OCI-LY7 (cell line): ENCODE data around the gene EXOG. TPM values are rescaled to one million over a fixed set of nuclear protein-coding genes. Genes with fewer than 3 reads are reported as not detected.
A peak's percentile ranks its signal among the peaks of the same experiment; 100 is the strongest.

ENCODE experiments used
- BruUV-seq: library from RNA; stranded (reverse); fragments of 400-500 nt; replicated peaks from 2 replicates; lab custom pipeline; 2021; lab: Mats Ljungman, UMichigan
- CTCF ChIA-PET: fragments of 300-600 bp; sonication (Branson Sonifier 250); formaldehyde crosslinking; loops from one replicate; lab custom pipeline; 2022; ENCODE audit warnings: antibody characterized with exemption; ENCODE audit not compliant: unreplicated experiment; lab: Charles Lee
- POLR2A ChIA-PET: fragments of 300-600 bp; sonication (Branson Sonifier 250); formaldehyde crosslinking; loops from one replicate; lab custom pipeline; 2022; ENCODE audit warnings: antibody characterized with exemption; lab: Charles Lee
- DNase-seq: peaks from one replicate; pipeline ENCODE4 v3.0.0-alpha.2; 2015; ENCODE audit warnings: low spot score
- H2AFZ ChIP-seq: fragments of 200-600 bp; sonication (generic), shearing (Covaris generic); 2 replicates; pipeline ENCODE4 v1.6.1; 2014; ENCODE audit warnings: mild to moderate bottlenecking, antibody characterized with exemption, low read length, moderate library complexity
- H3K27ac ChIP-seq: fragments of 200-600 bp; sonication (generic); 2 replicates; pipeline ENCODE4 v1.5.1; 2014; ENCODE audit warnings: mixed run types, low read depth, mild to moderate bottlenecking, moderate library complexity, low read length, inconsistent platforms; ENCODE audit not compliant: poor library complexity, severe bottlenecking
- H3K36me3 ChIP-seq: fragments of 200-600 bp; sonication (generic); 2 replicates; pipeline ENCODE4 v1.6.1; 2014; ENCODE audit warnings: mild to moderate bottlenecking, antibody characterized with exemption, low read length, moderate library complexity, mixed read lengths; ENCODE audit not compliant: insufficient read depth
- H3K4me1 ChIP-seq: fragments of 200-600 bp; sonication (generic); 2 replicates; pipeline ENCODE4 v1.5.1; 2014; ENCODE audit warnings: mild to moderate bottlenecking, low read length; ENCODE audit not compliant: insufficient read depth, poor library complexity, severe bottlenecking
- H3K4me2 ChIP-seq: fragments of 200-600 bp; sonication (generic); 2 replicates; pipeline ENCODE4 v1.6.1; 2014; ENCODE audit warnings: mild to moderate bottlenecking, low read length
- H3K4me3 ChIP-seq: fragments of 200-600 bp; sonication (generic); 2 replicates; pipeline ENCODE4 v1.5.1; 2014; ENCODE audit warnings: mild to moderate bottlenecking, low read depth, low read length; ENCODE audit not compliant: poor library complexity, severe bottlenecking
- H3K79me2 ChIP-seq: fragments of 200-600 bp; sonication (generic); 2 replicates; pipeline ENCODE4 v1.6.1; 2016; ENCODE audit warnings: low read depth, mild to moderate bottlenecking, low read length, moderate library complexity, mixed read lengths; ENCODE audit not compliant: insufficient read depth
- H3K9me2 ChIP-seq: fragments of 200-600 bp; sonication (generic); 2 replicates; pipeline ENCODE4 v1.6.1; 2016; ENCODE audit warnings: mild to moderate bottlenecking, low read length, mixed read lengths; ENCODE audit not compliant: insufficient read depth
- H3K9me3 ChIP-seq: fragments of 200-600 bp; sonication (generic); 2 replicates; pipeline ENCODE4 v1.6.1; 2014; ENCODE audit warnings: mild to moderate bottlenecking, mixed run types, low read length, mixed read lengths
- H4K20me1 ChIP-seq: fragments of 200-600 bp; sonication (generic); 2 replicates; pipeline ENCODE4 v1.6.1; 2014; ENCODE audit warnings: mild to moderate bottlenecking, antibody characterized with exemption, low read length, moderate library complexity, mixed read lengths; ENCODE audit not compliant: insufficient read depth
- CTCF ChIP-seq: fragments of 200-600 bp; sonication (generic); conservative IDR thresholded peaks from 2 replicates; pipeline ENCODE4 v1.5.1; 2014; ENCODE audit warnings: mild to moderate bottlenecking, antibody characterized with exemption, low read length, moderate library complexity, mixed read lengths
- EZH2phosphoT487 ChIP-seq: fragments of 200-600 bp; sonication (generic); IDR thresholded peaks from 2 replicates; pipeline ENCODE4 v1.6.1; 2018; ENCODE audit warnings: low read depth, borderline replicate concordance, mild to moderate bottlenecking, mixed run types, antibody characterized with exemption, low read length, moderate library complexity, mixed read lengths
- intact Hi-C: fragments of 100-400 bp; cut with micrococcal nuclease; formaldehyde crosslinking; loops from one replicate; pipeline ENCODE4 v1.10.0; 2022; ENCODE audit not compliant: unreplicated experiment
- total RNA-seq, 2 experiments: library from RNA; depleted of rRNA in 1 of 2; stranded (reverse); fragments of >200 nt in 1 of 2; shearing (Covaris generic) in 1 of 2; gene quantifications; 2 replicates each; pipeline ENCODE4 v1.2.3, GENCODE V29; 2014 to 2022

EXOG gene
- total RNA-seq, 2 experiments from 2014 or later: 30.7 to 41.2 TPM

DNA sequence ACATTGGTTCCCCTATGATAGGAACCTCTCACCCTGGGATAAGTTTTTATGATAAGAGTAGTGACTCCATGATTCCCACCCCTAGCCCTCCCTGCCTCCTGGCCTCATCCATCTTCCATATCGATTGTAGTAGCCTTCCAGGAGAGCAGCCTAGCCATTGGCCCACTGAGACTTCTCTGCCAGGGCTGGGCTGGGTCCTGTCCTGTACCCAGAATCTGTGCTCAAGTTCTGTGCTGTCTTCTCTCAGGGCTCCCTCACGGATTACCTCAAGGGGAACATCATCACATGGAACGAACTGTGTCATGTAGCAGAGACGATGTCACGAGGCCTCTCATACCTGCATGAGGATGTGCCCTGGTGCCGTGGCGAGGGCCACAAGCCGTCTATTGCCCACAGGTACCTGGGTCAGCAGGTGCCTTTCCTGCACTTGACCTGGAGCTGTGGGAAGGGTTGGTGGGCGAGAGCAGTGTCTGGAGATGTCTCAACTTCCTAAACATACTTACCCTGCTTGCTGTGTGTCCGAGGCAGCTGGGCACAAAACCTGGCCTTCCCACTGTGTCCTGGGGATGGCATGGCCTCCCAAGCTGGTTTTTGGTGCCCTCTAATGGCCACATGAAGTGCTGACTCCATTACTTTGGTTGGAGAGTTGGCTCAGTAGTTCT is 16.6 kb upstream of the EXOG start:
- peak; percentile 92 for TF ChIP-seq CTCF
- TF ChIP-seq EZH2phosphoT487: no peak
- POLR2A ChIA-PET: interaction anchor here (0.6 kb wide), 1 partner anchor 17 kb away, joined by 4 read pairs; no protein-coding TSS in a partner anchor
- H4K20me1 ChIP-seq: peaks cover under 1% of the 10 kb centered on the region; the same call in 1 of the 2 replicates
- H2AFZ ChIP-seq: no peak overlapping the region
- DNase-seq: peak; percentile 53
- CTCF ChIA-PET: no interaction called here
- H3K27ac ChIP-seq: no peak overlapping the region
- H3K9me3 ChIP-seq: no peaks in the 10 kb centered on the region
- intact Hi-C loops: loop anchor here (1.0 kb wide), 2 partner anchors 133 to 361 kb away; partner anchors contain the start of gene XYLB
- H3K4me2 ChIP-seq: no peak overlapping the region
- no peaks in the 10 kb centered on the region for H3K79me2 ChIP-seq
- H3K4me3 ChIP-seq: no peak overlapping the region
- no peaks in the 10 kb centered on the region for H3K4me1 ChIP-seq
- H3K36me3 ChIP-seq: peaks cover 10% of the 10 kb centered on the region; the same call in 1 of the 2 replicates
- H3K9me2 ChIP-seq: no peaks in the 10 kb centered on the region
- no TSS peak for BruUV-seq

- ChIA-PET POLR2A (interaction anchor here (0.6 kb wide), 1 partner anchor 17 kb away, joined by 4 read pairs; no protein-coding TSS in a partner anchor), CTCF (no interaction called here)
- no peaks in the 10 kb centered on the region for H3K9me3 ChIP-seq
- no peaks in the 10 kb centered on the region; the same call in 1 of the 2 replicates for H4K20me1 ChIP-seq
- no peak for TF ChIP-seq EZH2phosphoT487
- peak; percentile 39; the same call in 1 of the 2 replicates for TF ChIP-seq CTCF
- no peak overlapping the region for H3K4me2 ChIP-seq
- BruUV-seq: no TSS peak
- no peaks in the 10 kb centered on the region for H3K79me2 ChIP-seq
- H3K9me2 ChIP-seq: no peaks in the 10 kb centered on the region
- no peak for DNase-seq
- peaks cover 10% of the 10 kb centered on the region; the same call in 1 of the 2 replicates for H3K36me3 ChIP-seq
- no peak overlapping the region for H3K27ac ChIP-seq
- no peak overlapping the region for H2AFZ ChIP-seq
- intact Hi-C loops: loop anchor here (1.0 kb wide), 1 partner anchor 134 kb away; the partner anchor contains the start of gene XYLB
- H3K4me1 ChIP-seq: no peaks in the 10 kb centered on the region
- no peak overlapping the region for H3K4me3 ChIP-seq
Observed at GRCh38 chr3:38480093-38480445, 16.1 kb upstream of the EXOG start.

DNA sequence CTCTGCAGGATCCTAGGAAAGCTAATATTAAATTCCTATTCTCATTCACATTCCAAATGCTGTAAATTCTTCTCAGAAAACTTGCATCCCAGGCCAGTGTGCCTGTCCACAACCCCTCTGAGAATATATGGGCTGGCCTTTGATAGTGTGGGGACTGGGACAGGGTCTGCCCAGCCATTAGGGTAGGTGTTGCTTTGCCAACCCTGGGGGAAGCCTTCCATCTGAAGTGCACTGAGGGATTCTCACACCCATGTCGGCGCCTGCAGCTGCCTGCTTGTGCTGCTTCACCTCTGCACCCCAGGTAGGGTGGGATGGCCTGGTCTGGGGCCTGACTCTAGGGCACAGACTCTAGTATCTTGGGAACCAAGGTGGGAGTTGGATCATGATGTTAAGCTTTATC is 15.2 kb upstream of the EXOG start:
- H3K27ac ChIP-seq: no peak overlapping the region
- no peaks in the 10 kb centered on the region for H3K4me1 ChIP-seq
- H3K9me3 ChIP-seq: no peaks in the 10 kb centered on the region
- H3K9me2 ChIP-seq: no peaks in the 10 kb centered on the region
- no peak overlapping the region for H3K4me2 ChIP-seq
- CTCF ChIA-PET: interaction anchor here (0.5 kb wide), 2 partner anchors 43 to 362 kb away, joined by 3 read pairs; no protein-coding TSS in a partner anchor
- H3K79me2 ChIP-seq: no peaks in the 10 kb centered on the region
- DNase-seq: no peak
- TF ChIP-seq CTCF: no peak
- TF ChIP-seq EZH2phosphoT487: no peak
- POLR2A ChIA-PET: interaction anchor here (0.6 kb wide), 2 partner anchors 11 to 93 kb away, joined by 3 read pairs; no protein-coding TSS in a partner anchor
- no TSS peak for BruUV-seq
- intact Hi-C loops: loop anchor here (1.0 kb wide), 1 partner anchor 135 kb away; the partner anchor contains the start of gene XYLB
- H2AFZ ChIP-seq: no peak overlapping the region
- peaks cover 10% of the 10 kb centered on the region; the same call in 1 of the 2 replicates for H3K36me3 ChIP-seq
- no peak overlapping the region for H3K4me3 ChIP-seq
- H4K20me1 ChIP-seq: no peaks in the 10 kb centered on the region; the same call in 1 of the 2 replicates
